WI38 (cell line): ENCODE measurements around the gene NAT14.
A peak's percentile ranks its signal among the peaks of the same experiment; 100 is the strongest.

Experiments used
- H3K4me3 ChIP-seq: 2 replicates; pipeline ENCODE4 v1.5.1; 2011; ENCODE audit warnings: low read depth, mild to moderate bottlenecking, control low read depth, low read length
- CTCF ChIP-seq: IDR thresholded peaks from 2 replicates; pipeline ENCODE4 v1.5.1; 2012; ENCODE audit warnings: low read depth, mild to moderate bottlenecking, control low read depth, low read length

The NAT14 gene

GRCh38 chr19:55484593-55485438 lies at the start of gene NAT14:
TSS of gene NAT14 (plus strand) at chr19:55485188. CDS start at chr19:55485709, 521 bp downstream.
- peak within 1 kb of the TSS; percentile 72 for H3K4me3 ChIP-seq
- TF ChIP-seq CTCF: no peak

- no peak overlapping the region for H3K4me3 ChIP-seq
- TF ChIP-seq CTCF: no peak
Measured at GRCh38 chr19:55436847-55437246, 48.1 kb upstream of the NAT14 start.

- TF ChIP-seq CTCF: no peak
- H3K4me3 ChIP-seq: no peak overlapping the region
Measured at GRCh38 chr19:55437410-55437809, 47.6 kb upstream of the NAT14 start.

GRCh38 chr19:55439052-55439451 lies 45.9 kb upstream of the NAT14 start:
- H3K4me3 ChIP-seq: no peak overlapping the region
- TF ChIP-seq CTCF: no peak

- no peak for TF ChIP-seq CTCF
- H3K4me3 ChIP-seq: no peak overlapping the region
Measured at GRCh38 chr19:55440411-55441105, 44.4 kb upstream of the NAT14 start.

GRCh38 chr19:55441319-55441691 lies 43.7 kb upstream of the NAT14 start:
- no peak overlapping the region for H3K4me3 ChIP-seq
- no peak for TF ChIP-seq CTCF

- no peak for TF ChIP-seq CTCF
- no peak overlapping the region for H3K4me3 ChIP-seq
Measured at GRCh38 chr19:55441692-55442321, 43.2 kb upstream of the NAT14 start.
